Tibial artery (tissue), 4 donors: ENCODE results near the gene DLG1.

Source experiments
- DNase-seq, 2 donors: peaks; one replicate each; pipeline ENCODE4 v3.0.0-alpha.2; 2019
- H3K27ac ChIP-seq, 2 donors: fragments of 200-600 bp; sonication (generic) in 1 of 2; 1 replicate in 1 of 2; 2 replicates in 1 of 2; pipeline ENCODE4 v1.5.1; 2018 to 2019; ENCODE audit warnings: mild to moderate bottlenecking in 1 of 2
- H3K27me3 ChIP-seq, 2 donors: fragments of 200-600 bp; sonication (generic) in 1 of 2; one replicate each; pipeline versions ENCODE4 v1.5.1 to v1.6.0; 2016 to 2019
- H3K36me3 ChIP-seq, 3 donors: fragments of 200-600 bp; sonication (generic) in 2 of 3; one replicate each; pipeline ENCODE4 v1.5.1; 2016 to 2019; ENCODE audit warnings: mild to moderate bottlenecking in 2 of 3
- H3K4me1 ChIP-seq, 4 donors: fragments of 200-600 bp; sonication (generic) in 2 of 4; 1 replicate in 3 of 4; 2 replicates in 1 of 4; pipeline ENCODE4 v1.5.1; 2016 to 2019
- H3K4me3 ChIP-seq, 2 donors: fragments of 200-600 bp; sonication (generic) in 1 of 2; 1 replicate in 1 of 2; 2 replicates in 1 of 2; pipeline ENCODE4 v1.5.1; 2018 to 2019; ENCODE audit warnings: mild to moderate bottlenecking in 2 of 2
- H3K9me3 ChIP-seq, 3 donors: fragments of 200-600 bp; sonication (generic) in 1 of 3; one replicate each; pipeline ENCODE4 v1.5.1; 2016 to 2019
- CTCF ChIP-seq, 2 experiments: fragments of 200-600 bp in 1 of 2; fragments of 450-650 bp in 1 of 2; IDR thresholded peaks; one replicate each; pipeline ENCODE4 v1.5.1; 2017 to 2019; ENCODE audit warnings: antibody characterized with exemption in 2 of 2, mild to moderate bottlenecking in 1 of 2, moderate library complexity in 1 of 2
- intact Hi-C: fragments of 100-400 bp; cut with DNase I; formaldehyde crosslinking; loops from one replicate; pipeline ENCODE4 v1.15.0; 2023; ENCODE audit warnings: low total_unique reads

The DLG1 gene

GRCh38 chr3:197256836-197257444 lies 41.5 kb downstream of the DLG1 start:
- Histone ChIP-seq H3K9me3 (no peaks in the 10 kb centered on the region), H3K4me1 (peaks cover 0 to 4% (median 0%) of the 10 kb centered on the region in 4 donors), H3K27me3 (no peaks in the 10 kb centered on the region), H3K36me3 (no peaks in the 10 kb centered on the region), H3K27ac (no peak overlapping the region), H3K4me3 (no peak overlapping the region)
- intact Hi-C loops = loop anchor here (2.0 kb wide), 1 partner anchor 254 kb away; no protein-coding TSS in a partner anchor
- peak; percentile 65 to 77 for TF ChIP-seq CTCF (IDR thresholded peaks at IDR 0.05)
- DNase-seq = no peak

GRCh38 chr3:197256104-197256503 lies 42.3 kb downstream of the DLG1 start:
- Histone ChIP-seq H3K4me1 (peaks cover 0 to 4% (median 0%) of the 10 kb centered on the region in 4 donors), H3K27me3 (no peaks in the 10 kb centered on the region), H3K36me3 (no peaks in the 10 kb centered on the region), H3K9me3 (no peaks in the 10 kb centered on the region), H3K4me3 (no peak overlapping the region), H3K27ac (no peak overlapping the region)
- intact Hi-C loops = loop anchor here (2.0 kb wide), 1 partner anchor 255 kb away; no protein-coding TSS in a partner anchor
- TF ChIP-seq CTCF (IDR thresholded peaks at IDR 0.05) = no peak
- no peak for DNase-seq

- intact Hi-C loops = no loop called here
- H3K4me3 ChIP-seq = no peak overlapping the region
- no peaks in the 10 kb centered on the region for H3K27me3 ChIP-seq
- peaks cover 0 to 4% (median 0%) of the 10 kb centered on the region in 4 donors for H3K4me1 ChIP-seq
- no peak for DNase-seq
- no peak for TF ChIP-seq CTCF (IDR thresholded peaks at IDR 0.05)
- H3K9me3 ChIP-seq = peaks cover 0 to 11% (median 0%) of the 10 kb centered on the region in 3 donors
- H3K36me3 ChIP-seq = peaks cover 0 to 3% (median 0%) of the 10 kb centered on the region in 3 donors
- no peak overlapping the region for H3K27ac ChIP-seq
These were observed 45.0 kb downstream of the DLG1 start for GRCh38 chr3:197253238-197253947.

- Histone ChIP-seq H3K9me3 (peaks cover 0 to 11% (median 0%) of the 10 kb centered on the region in 3 donors), H3K27me3 (no peaks in the 10 kb centered on the region), H3K4me1 (no peaks in the 10 kb centered on the region), H3K27ac (no peak overlapping the region), H3K36me3 (peaks cover 0 to 3% (median 0%) of the 10 kb centered on the region in 3 donors), H3K4me3 (no peak overlapping the region)
- TF ChIP-seq CTCF (IDR thresholded peaks at IDR 0.05) = no peak
- no peak for DNase-seq
- intact Hi-C loops = no loop called here
These were observed 48.9 kb downstream of the DLG1 start for GRCh38 chr3:197249542-197249941.

GRCh38 chr3:197248341-197248740 lies 50.1 kb downstream of the DLG1 start:
- no peak for DNase-seq
- no peaks in the 10 kb centered on the region for H3K27me3 ChIP-seq
- H3K36me3 ChIP-seq = peaks cover 4 to 11% (median 6%) of the 10 kb centered on the region in 3 donors
- intact Hi-C loops = no loop called here
- peaks cover 0 to 20% (median 0%) of the 10 kb centered on the region in 3 donors for H3K9me3 ChIP-seq
- no peak for TF ChIP-seq CTCF (IDR thresholded peaks at IDR 0.05)
- H3K27ac ChIP-seq = no peak overlapping the region
- H3K4me3 ChIP-seq = no peak overlapping the region
- no peaks in the 10 kb centered on the region for H3K4me1 ChIP-seq
